ENCODE data around the gene DNASE1L1. TPM values are rescaled to one million over a fixed set of nuclear protein-coding genes. Genes with fewer than 3 reads are reported as not detected.
A peak's percentile ranks its signal among the peaks of the same experiment; 100 is the strongest.

DNASE1L1 gene
- total and polyA plus RNA-seq, 2 of the 13 experiments (the other 11 are each of a cell fraction or from before 2014, with no cell fraction given) = 4.7 to 12.3 TPM

DNA sequence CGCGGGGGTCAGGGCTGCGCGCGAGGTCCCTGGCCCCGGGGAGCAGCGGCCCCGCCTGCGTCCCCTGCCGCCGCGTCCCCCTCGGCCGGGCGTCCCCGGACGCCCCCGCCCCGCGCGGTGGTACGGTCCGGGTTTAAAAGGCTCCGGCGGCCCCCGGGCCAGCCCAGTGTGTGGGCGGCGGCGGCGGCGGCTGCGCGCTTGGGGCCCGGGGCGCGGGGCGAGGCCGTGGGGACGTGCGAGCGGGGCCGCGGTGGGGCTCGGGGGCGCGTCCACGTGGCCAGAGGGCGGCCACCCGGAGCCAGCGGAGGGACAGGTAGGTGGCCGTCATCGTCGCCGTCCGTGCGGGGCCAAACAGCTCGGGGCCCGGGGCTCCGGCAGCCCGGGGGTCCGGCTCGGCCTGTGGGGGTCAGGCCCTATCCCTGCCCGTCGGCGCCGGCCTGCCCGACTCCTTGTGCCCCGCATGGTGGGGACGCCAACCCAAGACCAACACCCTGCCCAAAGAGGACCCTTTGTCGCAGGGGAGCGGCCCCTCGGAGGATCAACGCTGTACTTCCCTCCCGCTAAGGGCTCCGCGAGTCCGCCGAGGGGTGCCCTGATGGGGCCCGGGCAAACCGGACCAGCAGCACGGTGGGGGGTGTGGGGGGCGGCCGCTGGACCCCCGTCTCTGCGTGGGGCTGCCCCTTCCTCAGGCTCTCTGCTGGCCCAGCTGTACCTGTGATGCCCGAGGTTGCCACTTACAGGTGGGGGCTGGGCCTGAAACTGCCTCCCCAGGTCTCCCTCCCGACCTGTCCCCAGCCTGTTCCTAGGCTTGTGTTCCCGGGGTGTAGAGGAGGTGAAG, 49.3 kb upstream of the DNASE1L1 start, which contains the start of gene PLXNA3 (continued):
- TF ChIP-seq, protein P1, sequence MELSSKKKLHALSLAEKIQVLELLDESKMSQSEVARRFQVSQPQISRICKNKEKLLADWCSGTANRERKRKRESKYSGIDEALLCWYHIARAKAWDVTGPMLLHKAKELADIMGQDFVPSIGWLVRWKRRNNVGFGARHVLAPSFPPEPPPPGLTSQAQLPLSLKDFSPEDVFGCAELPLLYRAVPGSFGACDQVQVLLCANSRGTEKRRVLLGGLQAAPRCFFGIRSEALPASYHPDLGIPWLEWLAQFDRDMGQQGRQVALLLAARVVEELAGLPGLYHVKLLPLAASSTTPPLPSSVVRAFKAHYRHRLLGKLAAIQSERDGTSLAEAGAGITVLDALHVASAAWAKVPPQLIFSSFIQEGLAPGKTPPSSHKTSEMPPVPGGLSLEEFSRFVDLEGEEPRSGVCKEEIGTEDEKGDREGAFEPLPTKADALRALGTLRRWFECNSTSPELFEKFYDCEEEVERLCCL (CRISPR knock-in tag; IDR thresholded peaks at IDR 0.05; ENCODE audit: borderline replicate concordance) = no peak
- no peak for TF ChIP-seq KDM4B (CRISPR knock-in tag; IDR thresholded peaks at IDR 0.05)
- TF ChIP-seq, protein P2, sequence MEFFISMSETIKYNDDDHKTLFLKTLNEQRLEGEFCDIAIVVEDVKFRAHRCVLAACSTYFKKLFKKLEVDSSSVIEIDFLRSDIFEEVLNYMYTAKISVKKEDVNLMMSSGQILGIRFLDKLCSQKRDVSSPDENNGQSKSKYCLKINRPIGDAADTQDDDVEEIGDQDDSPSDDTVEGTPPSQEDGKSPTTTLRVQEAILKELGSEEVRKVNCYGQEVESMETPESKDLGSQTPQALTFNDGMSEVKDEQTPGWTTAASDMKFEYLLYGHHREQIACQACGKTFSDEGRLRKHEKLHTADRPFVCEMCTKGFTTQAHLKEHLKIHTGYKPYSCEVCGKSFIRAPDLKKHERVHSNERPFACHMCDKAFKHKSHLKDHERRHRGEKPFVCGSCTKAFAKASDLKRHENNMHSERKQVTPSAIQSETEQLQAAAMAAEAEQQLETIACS (CRISPR knock-in tag; IDR thresholded peaks at IDR 0.05) = peak; percentile 19; the same call in 1 of the 2 replicates
- no peak for TF ChIP-seq ZNF598 (CRISPR knock-in tag; IDR thresholded peaks at IDR 0.05; ENCODE audit: borderline replicate concordance)

DNA sequence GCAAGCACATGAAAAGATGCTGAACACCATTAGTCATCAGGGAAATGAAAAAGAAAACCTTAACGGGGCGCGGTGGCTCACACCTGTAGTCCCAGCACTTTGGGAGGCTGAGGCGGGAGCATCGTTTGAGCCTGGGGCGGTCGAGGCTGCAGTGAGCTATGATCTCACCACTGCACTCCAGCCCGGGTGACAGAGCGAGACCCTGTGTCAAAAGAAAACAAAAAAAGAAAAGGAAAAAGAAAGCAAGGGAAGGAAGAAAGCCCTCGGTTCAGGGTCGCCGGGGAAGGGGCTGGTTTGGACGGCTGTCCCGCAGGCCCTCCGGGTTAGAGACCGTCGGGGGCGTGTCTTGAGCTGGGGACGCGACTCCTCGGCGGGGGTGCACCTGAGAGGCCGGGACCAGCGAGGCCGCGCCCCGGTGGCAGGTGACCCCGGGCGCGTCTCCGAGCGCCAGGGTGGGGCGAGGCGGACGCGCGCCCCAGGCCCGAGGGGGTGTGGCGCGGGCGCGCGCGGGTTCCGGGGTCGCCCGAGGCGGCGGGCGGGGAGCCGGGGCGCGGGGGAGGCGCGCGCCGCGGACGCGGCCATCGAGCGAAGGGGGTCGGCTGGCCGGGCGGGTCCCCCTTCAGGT, 48.5 kb upstream of the DNASE1L1 start:
- H3K27ac ChIP-seq (ENCODE audit: extremely low read length, insufficient read depth, low read length) = no peak overlapping the region
- H3K9ac ChIP-seq (ENCODE audit: insufficient read depth, low read depth, low read length) = peak overlapping the region; percentile 74
- CTCF ChIA-PET (ENCODE audit: low intra/inter-chr PET ratio, low total read pairs) = no interaction called here
- H4K20me1 ChIP-seq (ENCODE audit: insufficient read depth, low read length) = no peaks in the 10 kb centered on the region
- 6% methylated on average over 17 of the region's 65 CpGs for WGBS (ENCODE audit: low lambda C conversion rate)
- ATAC-seq = peak; percentile 47
- in situ Hi-C loops (cut with HindIII; ENCODE audit: extremely low pct_ligation_motif_present, low pct_unique_long_range_greater_than_20kb) (no loop called here), intact Hi-C loops (cut with micrococcal nuclease; ENCODE audit: unreplicated experiment) (no loop called here)
- peak overlapping the region; percentile 73 for H3K4me2 ChIP-seq (ENCODE audit: low read depth, low read length)
- no peaks in the 10 kb centered on the region for H3K9me3 ChIP-seq (ENCODE audit: low read length)
- BruUV-seq (replicated peaks) = no TSS peak
- no peaks in the 10 kb centered on the region for H3K27me3 ChIP-seq (ENCODE audit: control insufficient read depth in 1 of 2, insufficient read depth in 2 of 2, low read length in 2 of 2)
- peak overlapping the region; percentile 16 to 87 (median 79); a peak in 5 of 6 replicates for H3K4me3 ChIP-seq (replicated peaks in 1 of 3; ENCODE audit: insufficient read depth in 1 of 3, low read depth in 2 of 3, low read length in 3 of 3)
- no peak for FAIRE-seq
- no peak for DNase-seq (ENCODE audit: low spot score)
- H3K79me2 ChIP-seq (ENCODE audit: insufficient read depth, low read length) = peaks cover 9% of the 10 kb centered on the region
- H3K36me3 ChIP-seq (replicated peaks in 1 of 2; ENCODE audit: control insufficient read depth in 1 of 2, insufficient read depth in 2 of 2, low read length in 2 of 2) = peaks cover 0 to 3% of the 10 kb centered on the region in 2 experiments; a peak in 3 of 5 replicates
- 0 out of 2 replicates have a peak, but pooled peaks cover 4% of the 10 kb centered on the region for H3K4me1 ChIP-seq (ENCODE audit: insufficient read depth, low read length)
- no peak overlapping the region for H2AFZ ChIP-seq (ENCODE audit: low read length)
- POLR2A ChIA-PET = interaction anchor here (0.6 to 1.4 kb wide), 5 partner anchors 29 to 87 kb away, joined by 3 to 6 read pairs (median 4); partner anchors contain the start of genes ATP6AP1, RPL10 and SLC10A3
- TF ChIP-seq ZBTB3 (CRISPR knock-in tag; IDR thresholded peaks at IDR 0.05; ENCODE audit: borderline replicate concordance, low read depth) (no peak), DNMT3B (CRISPR knock-in tag; conservative IDR thresholded peaks at IDR 0.05) (no peak), ZNF207 (IDR thresholded peaks at IDR 0.05; ENCODE audit: borderline replicate concordance) (no peak), SIN3B (IDR thresholded peaks at IDR 0.05; ENCODE audit: low read length) (no peak), PCBP1 (IDR thresholded peaks at IDR 0.05; ENCODE audit: borderline replicate concordance, low read depth, low read length) (no peak), ZNF510 (CRISPR knock-in tag; IDR thresholded peaks at IDR 0.05; ENCODE audit: low read depth) (no peak), POLR2G (IDR thresholded peaks at IDR 0.05; ENCODE audit: low read depth, low read length) (no peak)
- TF ChIP-seq, protein P3, sequence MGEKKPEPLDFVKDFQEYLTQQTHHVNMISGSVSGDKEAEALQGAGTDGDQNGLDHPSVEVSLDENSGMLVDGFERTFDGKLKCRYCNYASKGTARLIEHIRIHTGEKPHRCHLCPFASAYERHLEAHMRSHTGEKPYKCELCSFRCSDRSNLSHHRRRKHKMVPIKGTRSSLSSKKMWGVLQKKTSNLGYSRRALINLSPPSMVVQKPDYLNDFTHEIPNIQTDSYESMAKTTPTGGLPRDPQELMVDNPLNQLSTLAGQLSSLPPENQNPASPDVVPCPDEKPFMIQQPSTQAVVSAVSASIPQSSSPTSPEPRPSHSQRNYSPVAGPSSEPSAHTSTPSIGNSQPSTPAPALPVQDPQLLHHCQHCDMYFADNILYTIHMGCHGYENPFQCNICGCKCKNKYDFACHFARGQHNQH (CRISPR knock-in tag; IDR thresholded peaks at IDR 0.05) = no peak
- TF ChIP-seq, protein P4, sequence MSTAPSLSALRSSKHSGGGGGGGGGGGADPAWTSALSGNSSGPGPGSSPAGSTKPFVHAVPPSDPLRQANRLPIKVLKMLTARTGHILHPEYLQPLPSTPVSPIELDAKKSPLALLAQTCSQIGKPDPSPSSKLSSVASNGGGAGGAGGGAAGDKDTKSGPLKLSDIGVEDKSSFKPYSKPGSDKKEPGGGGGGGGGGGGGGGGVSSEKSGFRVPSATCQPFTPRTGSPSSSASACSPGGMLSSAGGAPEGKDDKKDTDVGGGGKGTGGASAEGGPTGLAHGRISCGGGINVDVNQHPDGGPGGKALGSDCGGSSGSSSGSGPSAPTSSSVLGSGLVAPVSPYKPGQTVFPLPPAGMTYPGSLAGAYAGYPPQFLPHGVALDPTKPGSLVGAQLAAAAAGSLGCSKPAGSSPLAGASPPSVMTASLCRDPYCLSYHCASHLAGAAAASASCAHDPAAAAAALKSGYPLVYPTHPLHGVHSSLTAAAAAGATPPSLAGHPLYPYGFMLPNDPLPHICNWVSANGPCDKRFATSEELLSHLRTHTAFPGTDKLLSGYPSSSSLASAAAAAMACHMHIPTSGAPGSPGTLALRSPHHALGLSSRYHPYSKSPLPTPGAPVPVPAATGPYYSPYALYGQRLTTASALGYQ (CRISPR knock-in tag; IDR thresholded peaks at IDR 0.05) = no peak
- TF ChIP-seq, protein P5, sequence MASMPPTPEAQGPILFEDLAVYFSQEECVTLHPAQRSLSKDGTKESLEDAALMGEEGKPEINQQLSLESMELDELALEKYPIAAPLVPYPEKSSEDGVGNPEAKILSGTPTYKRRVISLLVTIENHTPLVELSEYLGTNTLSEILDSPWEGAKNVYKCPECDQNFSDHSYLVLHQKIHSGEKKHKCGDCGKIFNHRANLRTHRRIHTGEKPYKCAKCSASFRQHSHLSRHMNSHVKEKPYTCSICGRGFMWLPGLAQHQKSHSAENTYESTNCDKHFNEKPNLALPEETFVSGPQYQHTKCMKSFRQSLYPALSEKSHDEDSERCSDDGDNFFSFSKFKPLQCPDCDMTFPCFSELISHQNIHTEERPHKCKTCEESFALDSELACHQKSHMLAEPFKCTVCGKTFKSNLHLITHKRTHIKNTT (CRISPR knock-in tag; IDR thresholded peaks at IDR 0.05) = no peak

Measured in HepG2 (cell line).